Measurements from ENCODE around the gene BRME1. TPM values are rescaled to one million over a fixed set of nuclear protein-coding genes. Genes with fewer than 3 reads are reported as not detected.

Gene BRME1
- total RNA-seq, 1 experiment from 2014 or later, result 6.7 TPM

- no peak overlapping the region for H3T11ph ChIP-seq (ENCODE audit: low read length)
- H3K14ac ChIP-seq (ENCODE audit: insufficient read depth, low read length), result no peak overlapping the region
- no peaks in the 10 kb centered on the region for H4K20me1 ChIP-seq (ENCODE audit: control insufficient read depth, insufficient read depth, insufficient read length)
- no peak overlapping the region for H3K4me2 ChIP-seq (ENCODE audit: insufficient read depth, insufficient read length, low read length)
- H2BK5ac ChIP-seq (ENCODE audit: insufficient read length, low read length), result no peak overlapping the region
- H2BK12ac ChIP-seq (ENCODE audit: insufficient read length, low read depth, low read length), result no peak overlapping the region
- Mint-ChIP-seq H3K4me3 (no peak overlapping the region), H3K27ac (no peak overlapping the region), H3K36me3 (ENCODE audit: insufficient read depth in 1 of 3, low read depth in 3 of 3) (no peaks in the 10 kb centered on the region), H3K9me3 (no peaks in the 10 kb centered on the region), H3K27me3 (ENCODE audit: low read depth) (peaks cover 26% of the 10 kb centered on the region), H3K4me1 (peaks cover 15 to 34% of the 10 kb centered on the region in 2 experiments)
- no peak overlapping the region for H2BK20ac ChIP-seq (ENCODE audit: low read depth, low read length, poor library complexity, severe bottlenecking)
- H3K23me2 ChIP-seq (ENCODE audit: insufficient read length, low read depth, low read length, poor library complexity, severe bottlenecking), result peaks cover 2% of the 10 kb centered on the region
- no peak overlapping the region for H3K9ac ChIP-seq (ENCODE audit: extremely low read depth, insufficient read length, low read length)
- H3K56ac ChIP-seq (ENCODE audit: insufficient read length, low read depth, low read length), result no peak overlapping the region
- H2AFZ ChIP-seq (ENCODE audit: low read length), result no peak overlapping the region
- no peaks in the 10 kb centered on the region for H3K79me1 ChIP-seq (ENCODE audit: insufficient read depth, low read depth, low read length, poor library complexity, severe bottlenecking)
- H2BK15ac ChIP-seq (ENCODE audit: low read depth, low read length), result no peak overlapping the region
- no peak overlapping the region for H3K27ac ChIP-seq (ENCODE audit: insufficient read length, low read depth, low read length)
- no peak overlapping the region for H4K8ac ChIP-seq (replicated peaks; ENCODE audit: insufficient read length, low read depth, low read length)
- no peak overlapping the region for H3K4ac ChIP-seq (ENCODE audit: low read depth, low read length)
- no peak overlapping the region for H4K5ac ChIP-seq (ENCODE audit: insufficient read length, low read depth, low read length)
- no peak overlapping the region for H3K23ac ChIP-seq (ENCODE audit: insufficient read length, low read depth, low read length)
- peaks cover 6% of the 10 kb centered on the region; the same call in 1 of the 2 replicates for H3K27me3 ChIP-seq (ENCODE audit: insufficient read depth, low read length)
- no peak overlapping the region for H2BK120ac ChIP-seq (ENCODE audit: low read depth, low read length, poor library complexity, severe bottlenecking)
- no peak overlapping the region for H2AK5ac ChIP-seq (ENCODE audit: insufficient read length, low read length)
- H3K79me2 ChIP-seq (ENCODE audit: insufficient read depth, low read length), result no peaks in the 10 kb centered on the region
- no peaks in the 10 kb centered on the region for H3K9me3 ChIP-seq (ENCODE audit: control insufficient read depth, low read depth, low read length)
- H3K4me1 ChIP-seq (ENCODE audit: insufficient read depth, low read length), result no peaks in the 10 kb centered on the region
- TF ChIP-seq CTCF (conservative IDR thresholded peaks at IDR 0.05), result no peak
- no CpG with 5 or more reads among the region's 13 CpGs for WGBS (ENCODE audit: extremely low coverage, insufficient read length, low lambda C conversion rate)
- H3K18ac ChIP-seq (ENCODE audit: insufficient read length, low read depth, low read length), result no peak overlapping the region
- no peak overlapping the region for H4K91ac ChIP-seq (ENCODE audit: insufficient read length, low read depth, low read length)
- no peak for DNase-seq
Measured at GRCh38 chr19:13860679-13861391, 45.1 kb downstream of the BRME1 start.
